H9 (cell line): ENCODE data around the gene SLC12A6. TPM values are rescaled to one million over a fixed set of nuclear protein-coding genes. Genes with fewer than 3 reads are reported as not detected.

Source experiments
- DNase-seq: peaks from one replicate; pipeline ENCODE4 v3.0.0-alpha.2; 2017
- H2AFZ ChIP-seq: one replicate; pipeline ENCODE4 v1.6.1; 2013; ENCODE audit warnings: mild to moderate bottlenecking, low read length, control low read depth, moderate library complexity
- H2AK5ac ChIP-seq: 2 replicates; pipeline ENCODE4 v1.6.1; 2013; ENCODE audit warnings: low read length, control low read depth, mixed read lengths; ENCODE audit not compliant: insufficient read length
- H2BK120ac ChIP-seq: one replicate; pipeline ENCODE4 v1.6.1; 2013; ENCODE audit warnings: low read depth, mild to moderate bottlenecking, low read length, control low read depth, inconsistent platforms; ENCODE audit not compliant: poor library complexity, severe bottlenecking
- H2BK12ac ChIP-seq: 2 replicates; pipeline ENCODE4 v1.6.1; 2013; ENCODE audit warnings: low read length, control low read depth, mixed read lengths, low read depth; ENCODE audit not compliant: insufficient read length
- H2BK15ac ChIP-seq: 2 replicates; pipeline ENCODE4 v1.6.1; 2013; ENCODE audit warnings: low read depth, low read length, control low read depth
- H2BK20ac ChIP-seq: one replicate; pipeline ENCODE4 v1.6.1; 2013; ENCODE audit warnings: low read depth, mild to moderate bottlenecking, low read length, control low read depth, inconsistent platforms; ENCODE audit not compliant: poor library complexity, severe bottlenecking
- H2BK5ac ChIP-seq: 2 replicates; pipeline ENCODE4 v1.6.1; 2013; ENCODE audit warnings: low read length, control low read depth, mixed read lengths; ENCODE audit not compliant: insufficient read length
- H3K14ac ChIP-seq: 2 replicates; pipeline ENCODE4 v1.6.1; 2013; ENCODE audit warnings: low read length, control low read depth; ENCODE audit not compliant: insufficient read depth
- H3K18ac ChIP-seq: 2 replicates; pipeline ENCODE4 v1.6.1; 2013; ENCODE audit warnings: low read depth, mild to moderate bottlenecking, mixed read lengths, low read length, control low read depth; ENCODE audit not compliant: insufficient read length
- H3K23ac ChIP-seq: 2 replicates; pipeline ENCODE4 v1.6.1; 2013; ENCODE audit warnings: low read length, control low read depth, mixed read lengths, low read depth; ENCODE audit not compliant: insufficient read length
- H3K23me2 ChIP-seq: 2 replicates; pipeline ENCODE4 v1.6.1; 2013; ENCODE audit warnings: low read depth, mild to moderate bottlenecking, mixed read lengths, low read length, control low read depth; ENCODE audit not compliant: insufficient read length, poor library complexity, severe bottlenecking
- H3K27ac ChIP-seq: 2 replicates; pipeline ENCODE4 v1.5.1; 2013; ENCODE audit warnings: low read length, control low read depth, mixed read lengths, low read depth; ENCODE audit not compliant: insufficient read length
- H3K27me3 ChIP-seq: 2 replicates; pipeline ENCODE4 v1.6.1; 2013; ENCODE audit warnings: low read length, control low read depth, inconsistent platforms; ENCODE audit not compliant: insufficient read depth
- H3K4ac ChIP-seq: 2 replicates; pipeline ENCODE4 v1.6.1; 2013; ENCODE audit warnings: low read depth, mild to moderate bottlenecking, control low read depth, inconsistent platforms, low read length, moderate library complexity
- H3K4me1 ChIP-seq: 2 replicates; pipeline ENCODE4 v1.6.1; 2013; ENCODE audit warnings: low read length, control low read depth, inconsistent platforms; ENCODE audit not compliant: insufficient read depth
- H3K4me2 ChIP-seq: 2 replicates; pipeline ENCODE4 v1.6.1; 2013; ENCODE audit warnings: low read length, control low read depth, mixed read lengths; ENCODE audit not compliant: insufficient read length, insufficient read depth
- H3K56ac ChIP-seq: 2 replicates; pipeline ENCODE4 v1.6.1; 2013; ENCODE audit warnings: low read depth, mild to moderate bottlenecking, mixed read lengths, low read length, control low read depth; ENCODE audit not compliant: insufficient read length
- H3K79me1 ChIP-seq: 2 replicates; pipeline ENCODE4 v1.6.1; 2013; ENCODE audit warnings: low read depth, mild to moderate bottlenecking, moderate library complexity, low read length, control low read depth, inconsistent platforms; ENCODE audit not compliant: insufficient read depth, poor library complexity, severe bottlenecking
- H3K79me2 ChIP-seq: 2 replicates; pipeline ENCODE4 v1.6.1; 2013; ENCODE audit warnings: low read length, control low read depth, inconsistent platforms; ENCODE audit not compliant: insufficient read depth
- H3K9ac ChIP-seq: 2 replicates; pipeline ENCODE4 v1.6.1; 2013; ENCODE audit warnings: low read length, control low read depth, mixed read lengths; ENCODE audit not compliant: insufficient read length; ENCODE audit errors: extremely low read depth
- H3K9me3 ChIP-seq: one replicate; pipeline ENCODE4 v1.6.1; 2013; ENCODE audit warnings: low read depth, low read length, inconsistent platforms; ENCODE audit not compliant: control insufficient read depth
- H3T11ph ChIP-seq: one replicate; pipeline ENCODE4 v1.6.1; 2013; ENCODE audit warnings: mild to moderate bottlenecking, low read length, control low read depth, inconsistent platforms
- H4K20me1 ChIP-seq: one replicate; pipeline ENCODE4 v1.6.1; 2013; ENCODE audit not compliant: control insufficient read depth, insufficient read length, insufficient read depth
- H4K5ac ChIP-seq: 2 replicates; pipeline ENCODE4 v1.6.1; 2013; ENCODE audit warnings: low read depth, mild to moderate bottlenecking, mixed read lengths, low read length, control low read depth; ENCODE audit not compliant: insufficient read length
- H4K8ac ChIP-seq: replicated peaks from 2 replicates; pipeline ENCODE4 v1.6.1; 2013; ENCODE audit warnings: low read length, control low read depth, mixed read lengths, low read depth; ENCODE audit not compliant: insufficient read length
- H4K91ac ChIP-seq: 2 replicates; pipeline ENCODE4 v1.6.1; 2013; ENCODE audit warnings: low read depth, mild to moderate bottlenecking, moderate library complexity, mixed read lengths, low read length, control low read depth; ENCODE audit not compliant: insufficient read length
- H3K27ac Mint-ChIP-seq, 3 experiments: 2 replicates in 2 of 3; 3 replicates in 1 of 3; pipeline ENCODE4 v1.8.0; 2020 to 2021; ENCODE audit warnings: mixed read lengths in 3 of 3, mild to moderate bottlenecking in 1 of 3, moderate library complexity in 1 of 3
- H3K27me3 Mint-ChIP-seq: 2 replicates; pipeline ENCODE4 v1.8.0; 2021; ENCODE audit warnings: low read depth, mild to moderate bottlenecking, moderate library complexity, mixed read lengths
- H3K36me3 Mint-ChIP-seq, 3 experiments: 2 replicates in 2 of 3; 3 replicates in 1 of 3; pipeline ENCODE4 v1.8.0; 2020 to 2021; ENCODE audit warnings: low read depth in 3 of 3, mixed read lengths in 3 of 3; ENCODE audit not compliant: insufficient read depth in 1 of 3
- H3K4me1 Mint-ChIP-seq, 2 experiments: 2 replicates each; pipeline ENCODE4 v1.8.0; 2020; ENCODE audit warnings: mixed read lengths in 2 of 2
- H3K4me3 Mint-ChIP-seq, 2 experiments: 2 replicates in 1 of 2; 3 replicates in 1 of 2; pipeline ENCODE4 v1.8.0; 2020 to 2021; ENCODE audit warnings: mild to moderate bottlenecking in 2 of 2, mixed read lengths in 2 of 2, moderate library complexity in 1 of 2
- H3K9me3 Mint-ChIP-seq, 2 experiments: 2 replicates in 1 of 2; 3 replicates in 1 of 2; pipeline ENCODE4 v1.8.0; 2020; ENCODE audit warnings: mild to moderate bottlenecking in 2 of 2, mixed read lengths in 2 of 2, moderate library complexity in 1 of 2
- CTCF ChIP-seq: fragments of 200-600 bp; sonication (generic); conservative IDR thresholded peaks from 3 replicates; pipeline ENCODE4 v1.8.0; 2021; ENCODE audit warnings: antibody characterized with exemption, mild to moderate bottlenecking
- WGBS: extraction: QIAGEN DNeasy Blood & Tissue Kit; methylation state at CpG from one replicate; pipeline ENCODE4 v1.1.7; 2013; ENCODE audit warnings: missing lambda C conversion rate, low lambda C conversion rate, mixed read lengths; ENCODE audit not compliant: insufficient read length; ENCODE audit errors: extremely low coverage; 5-methylcytosine and 5-hydroxymethylcytosine counted together
- total RNA-seq: library from RNA; stranded (reverse); gene quantifications from 2 replicates; pipeline ENCODE4 v1.2.1, GENCODE V29; 2021

Gene SLC12A6
- total RNA-seq, 1 experiment from 2014 or later = 11.1 TPM

DNA sequence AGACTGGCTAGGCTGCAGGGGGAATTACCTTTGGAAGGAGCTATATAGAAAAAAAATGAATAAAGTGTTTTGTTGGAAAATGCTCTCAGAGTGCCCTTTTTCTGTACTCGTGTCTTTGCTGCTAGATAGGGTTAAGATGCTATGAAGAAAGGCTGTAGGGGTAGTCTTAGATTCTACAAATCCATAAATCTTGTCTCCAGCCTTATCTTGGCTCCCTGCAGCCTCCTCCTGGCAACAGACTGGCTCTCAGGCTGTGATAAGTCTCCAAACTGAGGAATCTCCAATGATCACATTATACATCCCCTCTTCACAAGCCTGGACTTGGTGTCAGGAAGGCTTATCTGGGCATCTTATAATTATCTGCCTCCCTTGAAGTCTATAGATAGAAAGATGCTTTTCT, 20.1 kb upstream of the SLC12A6 start:
- no peaks in the 10 kb centered on the region for H3K79me1 ChIP-seq
- H3K9me3 Mint-ChIP-seq = no peaks in the 10 kb centered on the region
- no peaks in the 10 kb centered on the region for H3K23me2 ChIP-seq
- H2BK15ac ChIP-seq = no peak overlapping the region
- H3T11ph ChIP-seq = no peak overlapping the region
- no peak overlapping the region for H2AFZ ChIP-seq
- no peak overlapping the region for H3K27ac ChIP-seq
- no peak overlapping the region for H2BK120ac ChIP-seq
- peaks cover 28 to 81% (median 62%) of the 10 kb centered on the region in 3 experiments; a peak in 6 of 7 replicates for H3K36me3 Mint-ChIP-seq
- no peak overlapping the region for H4K8ac ChIP-seq
- no peaks in the 10 kb centered on the region; the same call in 1 of the 2 replicates for H3K4me1 ChIP-seq
- H3K4ac ChIP-seq = no peak overlapping the region
- no peaks in the 10 kb centered on the region for H3K27me3 Mint-ChIP-seq
- no peak for TF ChIP-seq CTCF
- H2BK5ac ChIP-seq = no peak overlapping the region
- H3K9me3 ChIP-seq = no peaks in the 10 kb centered on the region
- H3K14ac ChIP-seq = no peak overlapping the region
- no peak overlapping the region for H4K5ac ChIP-seq
- no peaks in the 10 kb centered on the region for H3K27me3 ChIP-seq
- DNase-seq = no peak
- H3K4me2 ChIP-seq = no peak overlapping the region
- no peak overlapping the region for H3K9ac ChIP-seq
- no peak overlapping the region for H3K23ac ChIP-seq
- no peak overlapping the region for H4K91ac ChIP-seq
- H4K20me1 ChIP-seq = no peaks in the 10 kb centered on the region
- no peak overlapping the region for H2BK20ac ChIP-seq
- no peak overlapping the region for H3K56ac ChIP-seq
- H2BK12ac ChIP-seq = no peak overlapping the region
- H3K4me3 Mint-ChIP-seq = no peak overlapping the region
- H2AK5ac ChIP-seq = no peak overlapping the region
- WGBS = no CpG with 5 or more reads among the region's 1 CpG
- no peak overlapping the region for H3K18ac ChIP-seq
- peaks cover 16 to 21% of the 10 kb centered on the region in 2 experiments for H3K4me1 Mint-ChIP-seq
- H3K79me2 ChIP-seq = no peaks in the 10 kb centered on the region
- no peak overlapping the region for H3K27ac Mint-ChIP-seq
